ENCODE results near the gene ATP12A.

DNA sequence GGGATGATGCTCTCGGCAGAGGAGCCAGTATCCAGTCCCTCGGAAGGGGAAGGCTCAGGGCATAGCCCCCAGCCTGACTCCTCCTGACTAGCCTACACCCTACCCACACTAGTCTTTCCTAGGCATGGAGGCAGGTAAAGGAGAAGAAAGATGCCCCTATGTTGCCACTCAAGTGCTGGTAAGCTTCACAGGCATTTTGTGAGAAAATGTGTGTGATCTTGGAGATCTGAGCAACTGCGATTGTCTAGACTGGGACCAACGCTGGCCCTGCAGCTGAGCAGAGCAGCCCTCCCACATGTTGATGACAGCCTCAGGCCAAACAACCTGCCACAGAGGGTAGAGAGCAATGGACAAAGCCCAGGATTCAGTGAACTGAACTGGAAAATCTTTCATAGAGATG, 11.7 kb upstream of the ATP12A start:
- TF ChIP-seq POLR2AphosphoS5 (IDR thresholded peaks at IDR 0.05; ENCODE audit: low read depth, low read length) (no peak), FOXP2 (optimal IDR thresholded peaks at IDR 0.05; ENCODE audit: borderline replicate concordance, extremely low read depth, extremely low read length, insufficient read depth) (no peak)

All from PFSK-1 (cell line).